Measurements from ENCODE around the gene OR1E2.
A peak's percentile ranks its signal among the peaks of the same experiment; 100 is the strongest.

Gene OR1E2

GRCh38 chr17:3385869-3386816 is 47.5 kb downstream of the OR1E2 start, which contains the start of gene OR3A2:
TSS of gene OR3A2 (minus strand) at chr17:3386308.
- Histone ChIP-seq H3K36me3 (ENCODE audit: control insufficient read depth, insufficient read depth, low read length) (no peaks in the 10 kb centered on the region), H3K4me1 (ENCODE audit: control insufficient read depth, insufficient read depth, low read length) (no peaks in the 10 kb centered on the region), H3K9ac (ENCODE audit: low read depth, low read length) (no peak within 1 kb of the TSS), H3K4me3 (ENCODE audit: low read depth, low read length) (peak within 1 kb of the TSS; percentile 41), H3K27me3 (ENCODE audit: control insufficient read depth, insufficient read depth, low read length) (peaks cover 13% of the 10 kb centered on the region), H3K9me3 (ENCODE audit: control insufficient read depth, insufficient read depth, low read length) (no peaks in the 10 kb centered on the region)

Data from iPS-15b (cell line).